GM06990 (cell line): ENCODE results near the gene POFUT1.

ENCODE experiments used
- DNase-seq: peaks from one replicate; pipeline ENCODE4 v3.0.0-alpha.2; 2011; ENCODE audit not compliant: insufficient read length; ENCODE audit errors: extremely low read depth
- H3K27me3 ChIP-seq: replicated peaks from 2 replicates; pipeline ENCODE4 v1.6.0; 2011; ENCODE audit warnings: low read length; ENCODE audit not compliant: control insufficient read depth, insufficient read depth
- H3K36me3 ChIP-seq: 2 replicates; pipeline ENCODE4 v1.5.1; 2011; ENCODE audit warnings: low read length; ENCODE audit not compliant: control insufficient read depth, insufficient read depth
- H3K4me3 ChIP-seq: replicated peaks from 2 replicates; pipeline ENCODE4 v1.5.1; 2011; ENCODE audit warnings: low read depth, mild to moderate bottlenecking, control low read depth, low read length
- TF ChIP-seq, protein P1 (sequence below): IDR thresholded peaks from 2 replicates; pipeline ENCODE4 v1.5.1; 2011; ENCODE audit warnings: low read length, control low read depth, mild to moderate bottlenecking, inconsistent platforms; ENCODE audit not compliant: insufficient read depth, poor library complexity, severe bottlenecking

The POFUT1 gene

DNA sequence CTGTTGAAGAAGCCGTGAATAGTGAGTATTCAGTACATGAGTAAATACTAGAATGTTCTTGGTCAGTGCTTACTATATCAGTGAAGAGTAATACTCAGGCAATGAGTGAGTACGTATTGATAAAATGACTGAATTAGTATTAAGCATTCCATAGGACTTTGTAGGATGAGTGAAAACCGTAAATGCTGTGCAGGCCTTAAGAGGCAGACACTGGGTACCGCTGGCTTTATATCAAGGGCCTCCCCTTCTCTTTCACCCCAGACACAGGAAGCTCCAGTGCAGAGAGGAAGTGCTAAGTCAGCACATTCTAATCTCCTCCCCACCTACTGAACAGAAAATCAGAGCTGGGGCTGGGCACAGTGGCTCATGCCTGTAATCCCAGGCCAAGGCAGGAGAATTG, 24.2 kb downstream of the POFUT1 start:
- DNase-seq, result no peak
- Histone ChIP-seq H3K36me3 (peaks cover 40% of the 10 kb centered on the region), H3K4me3 (no peak overlapping the region), H3K27me3 (no peaks in the 10 kb centered on the region)
- TF ChIP-seq, protein P1, sequence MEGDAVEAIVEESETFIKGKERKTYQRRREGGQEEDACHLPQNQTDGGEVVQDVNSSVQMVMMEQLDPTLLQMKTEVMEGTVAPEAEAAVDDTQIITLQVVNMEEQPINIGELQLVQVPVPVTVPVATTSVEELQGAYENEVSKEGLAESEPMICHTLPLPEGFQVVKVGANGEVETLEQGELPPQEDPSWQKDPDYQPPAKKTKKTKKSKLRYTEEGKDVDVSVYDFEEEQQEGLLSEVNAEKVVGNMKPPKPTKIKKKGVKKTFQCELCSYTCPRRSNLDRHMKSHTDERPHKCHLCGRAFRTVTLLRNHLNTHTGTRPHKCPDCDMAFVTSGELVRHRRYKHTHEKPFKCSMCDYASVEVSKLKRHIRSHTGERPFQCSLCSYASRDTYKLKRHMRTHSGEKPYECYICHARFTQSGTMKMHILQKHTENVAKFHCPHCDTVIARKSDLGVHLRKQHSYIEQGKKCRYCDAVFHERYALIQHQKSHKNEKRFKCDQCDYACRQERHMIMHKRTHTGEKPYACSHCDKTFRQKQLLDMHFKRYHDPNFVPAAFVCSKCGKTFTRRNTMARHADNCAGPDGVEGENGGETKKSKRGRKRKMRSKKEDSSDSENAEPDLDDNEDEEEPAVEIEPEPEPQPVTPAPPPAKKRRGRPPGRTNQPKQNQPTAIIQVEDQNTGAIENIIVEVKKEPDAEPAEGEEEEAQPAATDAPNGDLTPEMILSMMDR, result no peak

DNA sequence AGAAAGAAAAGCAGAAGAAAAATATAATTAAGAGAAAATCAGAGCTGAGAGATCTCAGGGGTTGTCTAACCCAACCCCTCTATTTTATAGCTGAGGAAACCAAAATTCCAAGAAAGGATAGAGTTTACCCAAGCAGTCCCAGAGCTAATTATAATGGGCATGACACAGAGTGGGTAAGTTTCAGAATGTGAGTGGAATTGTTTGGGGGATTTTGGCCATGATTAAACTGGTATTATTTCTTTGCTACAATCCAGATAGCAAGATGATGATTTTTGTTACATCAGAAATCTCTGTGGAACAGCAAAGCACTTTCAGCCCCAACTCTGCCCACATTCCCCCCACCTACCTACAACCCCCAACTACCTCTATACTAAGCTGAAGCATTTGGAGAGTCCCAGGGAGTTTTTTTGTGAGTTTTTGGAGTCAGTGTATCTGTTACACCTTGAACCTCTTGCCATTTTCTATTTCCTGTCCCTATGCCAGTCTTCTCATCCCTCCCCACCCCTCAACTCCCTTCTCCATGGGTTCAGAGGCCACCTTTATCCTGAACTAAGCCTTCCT, 24.7 kb downstream of the POFUT1 start:
- TF ChIP-seq, protein P1, result no peak
- Histone ChIP-seq H3K4me3 (no peak overlapping the region), H3K27me3 (no peaks in the 10 kb centered on the region), H3K36me3 (peaks cover 37% of the 10 kb centered on the region)
- no peak for DNase-seq

DNA sequence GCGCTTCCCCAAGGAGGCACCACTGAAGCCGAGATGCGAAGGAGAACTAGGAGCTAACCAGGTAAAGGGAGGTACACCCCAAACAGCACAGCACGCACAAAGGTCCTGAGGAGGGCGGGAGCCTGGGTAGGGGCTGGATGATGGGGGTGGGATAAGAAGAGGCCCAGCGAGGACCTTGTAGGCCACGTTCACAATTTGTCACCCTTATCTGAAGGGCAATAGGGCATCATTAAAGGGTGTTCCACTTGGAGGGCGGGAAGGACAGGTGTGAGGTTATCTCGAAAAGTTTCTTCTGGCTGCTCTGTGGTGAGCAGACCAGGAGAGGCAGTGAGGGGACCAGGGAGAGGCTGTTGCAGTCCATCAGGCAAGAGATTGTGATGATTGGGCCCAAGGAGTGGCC, 25.6 kb downstream of the POFUT1 start:
- no peaks in the 10 kb centered on the region for H3K27me3 ChIP-seq
- peaks cover 35% of the 10 kb centered on the region for H3K36me3 ChIP-seq
- TF ChIP-seq, protein P1, result no peak
- no peak overlapping the region for H3K4me3 ChIP-seq
- no peak for DNase-seq

DNA sequence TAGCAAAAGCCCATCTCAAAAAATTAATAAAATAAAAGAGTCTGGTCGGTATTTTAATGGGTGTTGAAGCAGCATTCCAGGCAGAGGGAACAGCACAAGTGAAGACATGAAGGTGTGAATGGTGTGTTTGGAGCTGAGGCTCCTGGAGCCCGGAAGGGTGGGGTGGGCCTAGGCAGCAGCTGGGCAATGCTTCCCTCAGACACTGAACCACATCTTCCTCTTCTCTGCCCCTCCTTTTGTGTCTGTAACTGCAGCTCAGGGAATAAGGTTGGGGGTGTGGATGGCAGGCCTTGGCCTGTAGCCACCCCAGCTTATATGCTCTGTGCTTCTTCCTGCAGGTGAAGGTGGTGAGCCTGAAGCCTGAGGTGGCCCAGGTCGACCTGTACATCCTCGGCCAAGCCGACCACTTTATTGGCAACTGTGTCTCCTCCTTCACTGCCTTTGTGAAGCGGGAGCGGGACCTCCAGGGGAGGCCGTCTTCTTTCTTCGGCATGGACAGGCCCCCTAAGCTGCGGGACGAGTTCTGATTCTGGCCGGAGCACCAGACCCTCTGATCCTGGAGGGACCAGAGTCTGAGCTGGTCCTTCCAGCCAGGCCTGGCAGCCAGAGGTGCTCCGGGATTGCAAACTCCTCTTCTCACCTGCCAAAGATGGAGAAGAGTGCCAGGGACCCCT, 26.6 kb downstream of the POFUT1 start:
- TF ChIP-seq, protein P1, result no peak
- Histone ChIP-seq H3K4me3 (no peak overlapping the region), H3K27me3 (no peaks in the 10 kb centered on the region), H3K36me3 (peaks cover 32% of the 10 kb centered on the region)
- DNase-seq, result no peak

DNA sequence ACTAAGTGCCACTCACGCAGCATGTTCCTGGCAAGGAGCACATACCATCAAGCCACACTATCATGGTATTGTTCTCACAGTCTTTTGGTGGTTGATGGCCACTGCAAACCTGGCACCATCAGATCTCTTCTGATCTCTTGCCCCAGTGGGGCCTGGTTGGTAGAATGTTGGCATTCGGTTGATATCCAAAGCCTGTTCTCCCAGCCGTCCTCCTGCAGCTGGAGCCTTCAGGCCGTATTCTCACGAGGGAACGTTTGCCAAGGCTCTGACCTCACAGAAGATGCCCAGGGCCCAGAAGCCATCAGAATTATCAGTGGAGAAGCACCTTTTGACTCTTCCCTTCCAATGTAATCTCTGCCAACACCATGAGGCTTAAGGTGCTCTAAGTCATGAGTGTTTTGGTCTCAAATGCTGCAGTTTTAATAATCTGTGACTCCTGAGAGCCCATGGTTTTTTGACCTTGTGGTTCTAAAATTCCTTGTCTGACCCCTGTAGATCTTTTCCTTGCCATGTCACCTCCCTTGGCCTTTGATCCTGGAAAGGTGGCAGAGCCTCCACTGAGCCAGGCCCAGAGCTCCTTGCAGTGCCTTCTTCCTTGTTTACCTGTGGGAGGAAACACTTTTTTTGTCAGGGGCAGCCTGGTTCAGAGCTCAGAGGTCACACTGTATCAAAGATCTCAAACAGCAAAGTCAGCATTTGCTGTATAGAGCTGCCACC, 27.8 kb downstream of the POFUT1 start:
- Histone ChIP-seq H3K4me3 (no peak overlapping the region), H3K36me3 (peaks cover 32% of the 10 kb centered on the region), H3K27me3 (no peaks in the 10 kb centered on the region)
- DNase-seq, result no peak
- TF ChIP-seq, protein P1, result no peak
